LHCN-M2 (cell line): ENCODE measurements around the gene FYCO1. TPM values are rescaled to one million over a fixed set of nuclear protein-coding genes. Genes with fewer than 3 reads are reported as not detected.

Experiments
- DNase-seq: peaks from one replicate; pipeline ENCODE4 v3.0.0-alpha.2; 2012; ENCODE audit warnings: low read depth
- total RNA-seq: library from RNA; depleted of rRNA; stranded (reverse); fragments of >200 nt; gene quantifications from 2 replicates; pipeline ENCODE4 v1.2.3, GENCODE V29; 2014

The FYCO1 gene
- total RNA-seq, 1 experiment from 2014 or later, result 10.8 TPM

GRCh38 chr3:45943207-45943846, 52.3 kb downstream of the FYCO1 start, which contains the start of gene CXCR6:
Gene CXCR6, plus strand, starts transcription at chr3:45943464. Its CDS starts 3,018 bp downstream, at chr3:45946482.
- DNase-seq, result no peak

- no peak for DNase-seq
Observed at GRCh38 chr3:45942051-45942825, 53.4 kb downstream of the FYCO1 start.

- no peak for DNase-seq
Observed at GRCh38 chr3:45940781-45941365, 54.8 kb downstream of the FYCO1 start.

- no peak for DNase-seq
Observed at GRCh38 chr3:45940004-45940780, 55.4 kb downstream of the FYCO1 start.

GRCh38 chr3:45939341-45939771, 56.3 kb downstream of the FYCO1 start:
- peak; percentile 9 for DNase-seq

GRCh38 chr3:45938864-45939263, 56.8 kb downstream of the FYCO1 start:
- DNase-seq, result peak; percentile 88

- DNase-seq, result no peak
Observed at GRCh38 chr3:45938043-45938435, 57.6 kb downstream of the FYCO1 start.

GRCh38 chr3:45937206-45938042, 58.2 kb downstream of the FYCO1 start:
- DNase-seq, result no peak

GRCh38 chr3:45936261-45936660, 59.4 kb downstream of the FYCO1 start:
- no peak for DNase-seq

GRCh38 chr3:45933591-45933990, 62.0 kb downstream of the FYCO1 start:
- DNase-seq, result no peak

GRCh38 chr3:45932112-45932511, 63.5 kb downstream of the FYCO1 start:
- DNase-seq, result no peak

GRCh38 chr3:45931496-45931895, 64.1 kb downstream of the FYCO1 start:
- no peak for DNase-seq

GRCh38 chr3:45929042-45929679, 66.5 kb downstream of the FYCO1 start:
- peak; percentile 39 for DNase-seq

- peak; percentile 87 for DNase-seq
Observed at GRCh38 chr3:45927881-45928280, 67.7 kb downstream of the FYCO1 start.

- DNase-seq, result peak; percentile 69
Observed at GRCh38 chr3:45923755-45924154, 71.9 kb downstream of the FYCO1 start.

- DNase-seq, result no peak
Observed at GRCh38 chr3:45922950-45923590, 72.6 kb downstream of the FYCO1 start.

GRCh38 chr3:45922039-45922326, 73.6 kb downstream of the FYCO1 start:
- DNase-seq, result no peak

- DNase-seq, result no peak
Observed at GRCh38 chr3:45921158-45922038, 74.2 kb downstream of the FYCO1 start.
